Natural killer cell treated with Interleukin-12 subunit alpha and Interleukin-12 subunit beta and Interleukin-15 and Interleukin-18, amount 100 ng/mL, for 72 hours (primary cell): ENCODE results near the gene ITGAE. TPM values are rescaled to one million over a fixed set of nuclear protein-coding genes. Genes with fewer than 3 reads are reported as not detected.

ENCODE experiments used
- ATAC-seq, 2 donors: fragments of 150-1000 bp; cut with Tn5 transposase in 1 of 2; sonication (Bioruptor Pico), chemical (Tn5 transposase) in 1 of 2; 2 replicates each; pipeline ENCODE4 v1.10.0; 2021
- DNase-seq: peaks from one replicate; pipeline ENCODE4 v3.0.0; 2022; ENCODE audit warnings: low spot score
- H3K27ac Mint-ChIP-seq, 2 donors: 1 replicate in 1 of 2; 2 replicates in 1 of 2; pipeline ENCODE4 v1.8.0; 2022; ENCODE audit warnings: mixed read lengths in 2 of 2, mild to moderate bottlenecking in 1 of 2, moderate library complexity in 1 of 2
- H3K27me3 Mint-ChIP-seq, 2 donors: 1 replicate in 1 of 2; 2 replicates in 1 of 2; pipeline ENCODE4 v1.8.0; 2022; ENCODE audit warnings: mixed read lengths in 2 of 2
- H3K36me3 Mint-ChIP-seq: one replicate; pipeline ENCODE4 v1.8.0; 2022; ENCODE audit warnings: mixed read lengths
- H3K4me1 Mint-ChIP-seq, 2 donors: 1 replicate in 1 of 2; 2 replicates in 1 of 2; pipeline ENCODE4 v1.8.0; 2022; ENCODE audit warnings: low read depth in 2 of 2, mixed read lengths in 2 of 2, mild to moderate bottlenecking in 1 of 2
- H3K4me3 Mint-ChIP-seq: one replicate; pipeline ENCODE4 v1.8.0; 2022; ENCODE audit warnings: mixed read lengths
- H3K9me3 Mint-ChIP-seq: 2 replicates; pipeline ENCODE4 v1.8.0; 2022; ENCODE audit warnings: mixed read lengths
- total RNA-seq, 2 donors: library from RNA; stranded (reverse); gene quantifications; one replicate each; pipeline ENCODE4 v1.2.3, GENCODE V29; 2022

Gene ITGAE
- total RNA-seq, 2 donors from 2014 or later = 73.9 to 97.8 TPM

GRCh38 chr17:3679531-3680126 lies 121.4 kb downstream of the ITGAE start:
- Mint-ChIP-seq H3K36me3 (no peaks in the 10 kb centered on the region), H3K27ac (peak overlapping the region; percentile 65 to 82), H3K9me3 (no peaks in the 10 kb centered on the region), H3K27me3 (no peaks in the 10 kb centered on the region), H3K4me3 (peak overlapping the region; percentile 39), H3K4me1 (peaks cover 21 to 35% of the 10 kb centered on the region in 2 donors)
- ATAC-seq (peak in 1 of 2 donors; percentile 17), DNase-seq (no peak)

- DNase-seq = no peak
- Mint-ChIP-seq H3K4me1 (peaks cover 25 to 39% of the 10 kb centered on the region in 2 donors), H3K36me3 (no peaks in the 10 kb centered on the region), H3K4me3 (no peak overlapping the region), H3K27ac (peak overlapping the region; percentile 65 to 82), H3K9me3 (no peaks in the 10 kb centered on the region), H3K27me3 (no peaks in the 10 kb centered on the region)
- peak; percentile 1 to 17 for ATAC-seq
Measured at GRCh38 chr17:3678821-3679530, 122.0 kb downstream of the ITGAE start.

- ATAC-seq (peak in 1 of 2 donors; percentile 41), DNase-seq (no peak)
- H3K27me3 Mint-ChIP-seq = no peaks in the 10 kb centered on the region
- no peak overlapping the region for H3K4me3 Mint-ChIP-seq
- peaks cover 23 to 39% of the 10 kb centered on the region in 2 donors for H3K4me1 Mint-ChIP-seq
- no peaks in the 10 kb centered on the region for H3K36me3 Mint-ChIP-seq
- H3K27ac Mint-ChIP-seq = peak overlapping the region; percentile 57 to 69
- H3K9me3 Mint-ChIP-seq = no peaks in the 10 kb centered on the region
Measured at GRCh38 chr17:3678095-3678820, 122.7 kb downstream of the ITGAE start.

GRCh38 chr17:3675886-3676285 lies 125.1 kb downstream of the ITGAE start:
- Mint-ChIP-seq H3K4me3 (no peak overlapping the region), H3K27ac (peak overlapping the region; percentile 69), H3K9me3 (no peaks in the 10 kb centered on the region), H3K36me3 (peaks cover 4% of the 10 kb centered on the region), H3K27me3 (no peaks in the 10 kb centered on the region), H3K4me1 (peaks cover 12 to 36% of the 10 kb centered on the region in 2 donors)
- no peak for ATAC-seq
- no peak for DNase-seq

- peak overlapping the region; percentile 34 for H3K4me3 Mint-ChIP-seq
- ATAC-seq (no peak), DNase-seq (no peak)
- H3K4me1 Mint-ChIP-seq = peaks cover 25 to 40% of the 10 kb centered on the region in 2 donors
- H3K36me3 Mint-ChIP-seq = peaks cover 9% of the 10 kb centered on the region
- H3K27ac Mint-ChIP-seq = peak overlapping the region; percentile 78 to 90
- no peaks in the 10 kb centered on the region for H3K9me3 Mint-ChIP-seq
- H3K27me3 Mint-ChIP-seq = no peaks in the 10 kb centered on the region
Measured at GRCh38 chr17:3672571-3672970, 128.4 kb downstream of the ITGAE start.

GRCh38 chr17:3669548-3669947 lies 131.4 kb downstream of the ITGAE start:
- H3K27me3 Mint-ChIP-seq = no peaks in the 10 kb centered on the region
- H3K4me3 Mint-ChIP-seq = peak overlapping the region; percentile 95
- H3K27ac Mint-ChIP-seq = peak overlapping the region; percentile 90 to 96
- H3K9me3 Mint-ChIP-seq = no peaks in the 10 kb centered on the region
- peaks cover 40 to 52% of the 10 kb centered on the region in 2 donors for H3K4me1 Mint-ChIP-seq
- ATAC-seq (no peak), DNase-seq (no peak)
- peaks cover 14% of the 10 kb centered on the region for H3K36me3 Mint-ChIP-seq

GRCh38 chr17:3669085-3669347 lies 132.0 kb downstream of the ITGAE start:
- ATAC-seq (no peak), DNase-seq (no peak)
- peak overlapping the region; percentile 90 to 96 for H3K27ac Mint-ChIP-seq
- H3K4me3 Mint-ChIP-seq = peak overlapping the region; percentile 95
- peaks cover 14% of the 10 kb centered on the region for H3K36me3 Mint-ChIP-seq
- H3K27me3 Mint-ChIP-seq = no peaks in the 10 kb centered on the region
- H3K4me1 Mint-ChIP-seq = peaks cover 36 to 50% of the 10 kb centered on the region in 2 donors
- no peaks in the 10 kb centered on the region for H3K9me3 Mint-ChIP-seq

GRCh38 chr17:3668279-3669084 lies 132.5 kb downstream of the ITGAE start, which contains the start of the genes EMC6 and TAX1BP3:
Gene EMC6 (plus strand): TSS chr17:3668812. CDS start chr17:3669147, 335 bp downstream.
Gene TAX1BP3 (minus strand): TSS chr17:3668578. CDS start chr17:3668526, 52 bp downstream.
- Mint-ChIP-seq H3K4me1 (peaks cover 36 to 50% of the 10 kb centered on the region in 2 donors), H3K4me3 (peak within 1 kb of the TSS; percentile 95), H3K9me3 (no peaks in the 10 kb centered on the region), H3K36me3 (peaks cover 14% of the 10 kb centered on the region), H3K27me3 (no peaks in the 10 kb centered on the region), H3K27ac (peak within 1 kb of the TSS; percentile 90 to 96)
- ATAC-seq (peak; percentile 86 to 89), DNase-seq (peak; percentile 99)

GRCh38 chr17:3667366-3668278 lies 133.4 kb downstream of the ITGAE start:
- Mint-ChIP-seq H3K27ac (peak overlapping the region; percentile 90 to 96), H3K4me1 (peaks cover 36 to 42% of the 10 kb centered on the region in 2 donors), H3K27me3 (no peaks in the 10 kb centered on the region), H3K9me3 (no peaks in the 10 kb centered on the region), H3K36me3 (peaks cover 14% of the 10 kb centered on the region), H3K4me3 (peak overlapping the region; percentile 95)
- ATAC-seq (peak; percentile 1 to 2), DNase-seq (no peak)

GRCh38 chr17:3666516-3666915 lies 134.5 kb downstream of the ITGAE start:
- peaks cover 12% of the 10 kb centered on the region for H3K36me3 Mint-ChIP-seq
- no peaks in the 10 kb centered on the region for H3K9me3 Mint-ChIP-seq
- ATAC-seq = no peak
- peaks cover 33 to 36% of the 10 kb centered on the region in 2 donors for H3K4me1 Mint-ChIP-seq
- H3K4me3 Mint-ChIP-seq = peak overlapping the region; percentile 50
- peak overlapping the region; percentile 70 to 90 for H3K27ac Mint-ChIP-seq
- no peak for DNase-seq
- H3K27me3 Mint-ChIP-seq = no peaks in the 10 kb centered on the region

- Mint-ChIP-seq H3K36me3 (peaks cover 10% of the 10 kb centered on the region), H3K9me3 (no peaks in the 10 kb centered on the region), H3K4me3 (peak overlapping the region; percentile 50), H3K4me1 (peaks cover 31 to 34% of the 10 kb centered on the region in 2 donors), H3K27me3 (no peaks in the 10 kb centered on the region), H3K27ac (peak overlapping the region; percentile 70 to 90)
- ATAC-seq (no peak), DNase-seq (no peak)
Measured at GRCh38 chr17:3665834-3666233, 135.2 kb downstream of the ITGAE start.
